HuH-7.5 (cell line): Measurements from ENCODE around the gene EPHB4.
"Not testable (repeated sequence)": the region's sequence is repeated elsewhere in the genome, so short reads cannot be mapped to it uniquely, and the experiment has no call there.

Experiments used
- DNase-seq: peaks from one replicate; pipeline ENCODE4 v3.0.0; 2011; ENCODE audit warnings: low spot score

EPHB4 gene

GRCh38 chr7:100819586-100819985 is 7.7 kb downstream of the EPHB4 start:
- DNase-seq, result no peak

- no peak for DNase-seq
Measured at GRCh38 chr7:100818825-100819224, 8.5 kb downstream of the EPHB4 start.

- no peak for DNase-seq
Measured at GRCh38 chr7:100818366-100818765, 9.0 kb downstream of the EPHB4 start.

GRCh38 chr7:100817097-100817496 is 10.2 kb downstream of the EPHB4 start:
- DNase-seq, result no peak

- not testable (repeated sequence) for DNase-seq
Measured at GRCh38 chr7:100816515-100816914, 10.8 kb downstream of the EPHB4 start.

GRCh38 chr7:100812729-100813128 is 14.6 kb downstream of the EPHB4 start:
- DNase-seq, result no peak

GRCh38 chr7:100811480-100811879 is 15.8 kb downstream of the EPHB4 start:
- no peak for DNase-seq

GRCh38 chr7:100808354-100808875 is 18.9 kb downstream of the EPHB4 start:
- no peak for DNase-seq

GRCh38 chr7:100806883-100807282 is 20.4 kb downstream of the EPHB4 start:
- DNase-seq, result not testable (repeated sequence)

- DNase-seq, result no peak
Measured at GRCh38 chr7:100806276-100806675, 21.0 kb downstream of the EPHB4 start.

- no peak for DNase-seq
Measured at GRCh38 chr7:100804681-100805431, 22.5 kb downstream of the EPHB4 start.

- DNase-seq, result peak; percentile 52
Measured at GRCh38 chr7:100803398-100804161, 23.7 kb downstream of the EPHB4 start.

- DNase-seq, result no peak
Measured at GRCh38 chr7:100802951-100803350, 24.4 kb downstream of the EPHB4 start.

GRCh38 chr7:100801833-100802568 is 25.3 kb downstream of the EPHB4 start:
- DNase-seq, result peak; percentile 65

GRCh38 chr7:100799037-100799896 is 28.1 kb downstream of the EPHB4 start:
- DNase-seq, result peak; percentile 60

GRCh38 chr7:100794741-100795140 is 32.6 kb downstream of the EPHB4 start:
- DNase-seq, result no peak

GRCh38 chr7:100793806-100794660 is 33.3 kb downstream of the EPHB4 start:
- no peak for DNase-seq

- DNase-seq, result no peak
Measured at GRCh38 chr7:100791881-100792666, 35.2 kb downstream of the EPHB4 start.

GRCh38 chr7:100789055-100789454 is 38.3 kb downstream of the EPHB4 start:
- DNase-seq, result peak; percentile 55

GRCh38 chr7:100786323-100786722 is 41.0 kb downstream of the EPHB4 start:
- no peak for DNase-seq
